ENCODE results near the gene EHF.

GRCh38 chr11:34636127-34636526 is 15.2 kb downstream of the EHF start:
- TF ChIP-seq CTCF (IDR thresholded peaks at IDR 0.05 in 2 of 3, conservative IDR thresholded peaks at IDR 0.05 in 1 of 3; ENCODE audit: insufficient read depth in 2 of 3, low read depth in 1 of 3, low read length in 3 of 3) (no peak), RNF2 (IDR thresholded peaks at IDR 0.05) (no peak), PCBP2 (IDR thresholded peaks at IDR 0.05; ENCODE audit: low read depth, low read length, poor library complexity, severe bottlenecking) (no peak), PCBP1 (IDR thresholded peaks at IDR 0.05; ENCODE audit: low read depth, low read length, poor library complexity, severe bottlenecking) (no peak), ZNF347 (CRISPR knock-in tag; IDR thresholded peaks at IDR 0.05; ENCODE audit: low read depth) (no peak), JUN (IDR thresholded peaks at IDR 0.05; ENCODE audit: borderline replicate concordance, low read depth, low read length) (no peak), JUN (CRISPR knock-in tag; IDR thresholded peaks at IDR 0.05; ENCODE audit: borderline replicate concordance) (no peak), SRF (CRISPR knock-in tag; IDR thresholded peaks at IDR 0.05) (no peak)
- TF ChIP-seq, protein P1, sequence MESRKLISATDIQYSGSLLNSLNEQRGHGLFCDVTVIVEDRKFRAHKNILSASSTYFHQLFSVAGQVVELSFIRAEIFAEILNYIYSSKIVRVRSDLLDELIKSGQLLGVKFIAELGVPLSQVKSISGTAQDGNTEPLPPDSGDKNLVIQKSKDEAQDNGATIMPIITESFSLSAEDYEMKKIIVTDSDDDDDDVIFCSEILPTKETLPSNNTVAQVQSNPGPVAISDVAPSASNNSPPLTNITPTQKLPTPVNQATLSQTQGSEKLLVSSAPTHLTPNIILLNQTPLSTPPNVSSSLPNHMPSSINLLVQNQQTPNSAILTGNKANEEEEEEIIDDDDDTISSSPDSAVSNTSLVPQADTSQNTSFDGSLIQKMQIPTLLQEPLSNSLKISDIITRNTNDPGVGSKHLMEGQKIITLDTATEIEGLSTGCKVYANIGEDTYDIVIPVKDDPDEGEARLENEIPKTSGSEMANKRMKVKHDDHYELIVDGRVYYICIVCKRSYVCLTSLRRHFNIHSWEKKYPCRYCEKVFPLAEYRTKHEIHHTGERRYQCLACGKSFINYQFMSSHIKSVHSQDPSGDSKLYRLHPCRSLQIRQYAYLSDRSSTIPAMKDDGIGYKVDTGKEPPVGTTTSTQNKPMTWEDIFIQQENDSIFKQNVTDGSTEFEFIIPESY (CRISPR knock-in tag; IDR thresholded peaks at IDR 0.05) = no peak
- TF ChIP-seq, protein P2, sequence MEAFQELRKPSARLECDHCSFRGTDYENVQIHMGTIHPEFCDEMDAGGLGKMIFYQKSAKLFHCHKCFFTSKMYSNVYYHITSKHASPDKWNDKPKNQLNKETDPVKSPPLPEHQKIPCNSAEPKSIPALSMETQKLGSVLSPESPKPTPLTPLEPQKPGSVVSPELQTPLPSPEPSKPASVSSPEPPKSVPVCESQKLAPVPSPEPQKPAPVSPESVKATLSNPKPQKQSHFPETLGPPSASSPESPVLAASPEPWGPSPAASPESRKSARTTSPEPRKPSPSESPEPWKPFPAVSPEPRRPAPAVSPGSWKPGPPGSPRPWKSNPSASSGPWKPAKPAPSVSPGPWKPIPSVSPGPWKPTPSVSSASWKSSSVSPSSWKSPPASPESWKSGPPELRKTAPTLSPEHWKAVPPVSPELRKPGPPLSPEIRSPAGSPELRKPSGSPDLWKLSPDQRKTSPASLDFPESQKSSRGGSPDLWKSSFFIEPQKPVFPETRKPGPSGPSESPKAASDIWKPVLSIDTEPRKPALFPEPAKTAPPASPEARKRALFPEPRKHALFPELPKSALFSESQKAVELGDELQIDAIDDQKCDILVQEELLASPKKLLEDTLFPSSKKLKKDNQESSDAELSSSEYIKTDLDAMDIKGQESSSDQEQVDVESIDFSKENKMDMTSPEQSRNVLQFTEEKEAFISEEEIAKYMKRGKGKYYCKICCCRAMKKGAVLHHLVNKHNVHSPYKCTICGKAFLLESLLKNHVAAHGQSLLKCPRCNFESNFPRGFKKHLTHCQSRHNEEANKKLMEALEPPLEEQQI (IDR thresholded peaks at IDR 0.05) = no peak
- TF ChIP-seq, protein P3, sequence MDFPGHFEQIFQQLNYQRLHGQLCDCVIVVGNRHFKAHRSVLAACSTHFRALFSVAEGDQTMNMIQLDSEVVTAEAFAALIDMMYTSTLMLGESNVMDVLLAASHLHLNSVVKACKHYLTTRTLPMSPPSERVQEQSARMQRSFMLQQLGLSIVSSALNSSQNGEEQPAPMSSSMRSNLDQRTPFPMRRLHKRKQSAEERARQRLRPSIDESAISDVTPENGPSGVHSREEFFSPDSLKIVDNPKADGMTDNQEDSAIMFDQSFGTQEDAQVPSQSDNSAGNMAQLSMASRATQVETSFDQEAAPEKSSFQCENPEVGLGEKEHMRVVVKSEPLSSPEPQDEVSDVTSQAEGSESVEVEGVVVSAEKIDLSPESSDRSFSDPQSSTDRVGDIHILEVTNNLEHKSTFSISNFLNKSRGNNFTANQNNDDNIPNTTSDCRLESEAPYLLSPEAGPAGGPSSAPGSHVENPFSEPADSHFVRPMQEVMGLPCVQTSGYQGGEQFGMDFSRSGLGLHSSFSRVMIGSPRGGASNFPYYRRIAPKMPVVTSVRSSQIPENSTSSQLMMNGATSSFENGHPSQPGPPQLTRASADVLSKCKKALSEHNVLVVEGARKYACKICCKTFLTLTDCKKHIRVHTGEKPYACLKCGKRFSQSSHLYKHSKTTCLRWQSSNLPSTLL (IDR thresholded peaks at IDR 0.05) = no peak

Measured in K562 (cell line).